Amniotic epithelial cell (primary cell): ENCODE data around the gene EFNA5.

Experiments
- DNase-seq: peaks from one replicate; pipeline ENCODE4 v3.0.0-alpha.2; 2010; ENCODE audit warnings: low read depth

The EFNA5 gene

GRCh38 chr5:107603349-107603748, 67.4 kb downstream of the EFNA5 start:
- no peak for DNase-seq

- DNase-seq: no peak
These were observed 67.8 kb downstream of the EFNA5 start for GRCh38 chr5:107602896-107603295.

- DNase-seq: peak; percentile 43
These were observed 69.7 kb downstream of the EFNA5 start for GRCh38 chr5:107601076-107601475.

GRCh38 chr5:107598958-107599357, 71.8 kb downstream of the EFNA5 start:
- DNase-seq: no peak

DNA sequence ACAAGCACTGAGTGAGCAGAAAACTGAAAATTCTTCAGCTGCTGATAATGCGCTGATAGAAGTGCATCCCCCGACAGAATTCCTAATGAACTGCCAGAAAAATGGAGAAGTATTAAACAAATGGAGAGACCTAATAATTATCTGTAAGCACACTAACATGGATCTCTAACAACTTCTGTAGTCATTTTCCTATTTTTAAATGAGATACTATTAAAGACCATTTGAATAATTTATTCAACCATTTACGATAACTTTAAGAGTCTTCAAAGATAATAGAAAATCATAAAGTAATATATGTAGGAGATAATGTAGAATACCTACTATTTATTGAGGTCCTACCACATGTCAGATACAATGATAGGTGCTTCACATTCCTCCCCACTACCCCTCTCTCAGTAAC, 72.9 kb downstream of the EFNA5 start:
- DNase-seq: no peak

GRCh38 chr5:107597247-107597646, 73.5 kb downstream of the EFNA5 start:
- no peak for DNase-seq

DNA sequence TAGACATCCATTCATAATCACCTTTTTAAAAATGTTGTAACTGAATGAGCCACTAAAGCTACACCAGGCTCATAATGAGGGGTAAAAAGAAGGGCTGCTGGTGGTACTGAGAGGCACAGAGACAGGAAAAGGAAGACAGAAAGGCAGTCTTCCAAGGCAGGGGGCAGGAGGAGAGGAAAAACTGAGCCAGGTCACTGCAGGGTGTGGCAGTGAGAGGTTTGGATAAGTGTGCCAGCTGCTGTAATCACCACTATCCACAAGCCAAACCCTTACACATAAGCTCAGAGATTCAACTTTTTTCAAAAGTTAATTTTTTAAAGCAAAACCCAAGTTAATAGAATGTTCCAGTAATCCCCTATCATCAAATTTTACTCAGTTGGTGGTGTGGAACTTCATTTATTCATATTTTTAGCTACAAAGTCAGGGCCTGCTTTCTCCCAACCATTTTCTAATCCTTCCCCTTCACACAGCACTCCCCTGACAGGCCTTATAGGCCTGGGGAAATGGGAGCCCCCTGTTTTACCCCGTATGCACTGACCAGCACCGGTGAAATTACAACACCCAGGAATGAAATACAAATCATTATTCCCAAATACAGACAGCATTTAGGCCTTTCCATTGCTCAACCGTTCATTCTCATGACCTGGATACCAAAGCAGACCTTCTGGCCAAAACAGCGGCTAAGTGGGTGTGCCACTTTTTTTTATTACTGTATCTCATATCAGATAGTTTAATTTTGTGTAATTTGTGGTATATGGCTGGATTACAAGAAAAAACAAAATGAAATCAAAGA, 76.3 kb downstream of the EFNA5 start:
- DNase-seq: peak; percentile 49

GRCh38 chr5:107593009-107593408, 77.7 kb downstream of the EFNA5 start:
- peak; percentile 73 for DNase-seq

GRCh38 chr5:107592515-107592914, 78.2 kb downstream of the EFNA5 start:
- no peak for DNase-seq

DNA sequence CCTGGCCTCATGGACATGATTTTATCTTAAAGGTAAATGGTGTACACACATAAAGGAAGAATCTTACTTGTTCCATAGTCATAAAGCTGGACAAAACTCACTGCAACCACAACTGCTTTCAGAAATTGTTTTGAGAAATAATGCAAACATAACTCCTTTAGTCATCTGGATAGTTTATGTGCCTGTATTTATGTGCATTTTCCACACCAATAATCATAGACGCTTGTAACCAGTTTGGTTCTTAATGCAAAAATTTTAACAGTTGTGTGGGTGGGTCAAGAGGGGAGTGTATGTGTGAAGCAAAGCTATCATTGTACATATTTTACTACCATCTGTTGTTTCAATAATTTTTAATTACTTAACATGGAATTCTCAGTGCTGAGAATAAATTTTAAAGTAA, 80.1 kb downstream of the EFNA5 start:
- no peak for DNase-seq

DNA sequence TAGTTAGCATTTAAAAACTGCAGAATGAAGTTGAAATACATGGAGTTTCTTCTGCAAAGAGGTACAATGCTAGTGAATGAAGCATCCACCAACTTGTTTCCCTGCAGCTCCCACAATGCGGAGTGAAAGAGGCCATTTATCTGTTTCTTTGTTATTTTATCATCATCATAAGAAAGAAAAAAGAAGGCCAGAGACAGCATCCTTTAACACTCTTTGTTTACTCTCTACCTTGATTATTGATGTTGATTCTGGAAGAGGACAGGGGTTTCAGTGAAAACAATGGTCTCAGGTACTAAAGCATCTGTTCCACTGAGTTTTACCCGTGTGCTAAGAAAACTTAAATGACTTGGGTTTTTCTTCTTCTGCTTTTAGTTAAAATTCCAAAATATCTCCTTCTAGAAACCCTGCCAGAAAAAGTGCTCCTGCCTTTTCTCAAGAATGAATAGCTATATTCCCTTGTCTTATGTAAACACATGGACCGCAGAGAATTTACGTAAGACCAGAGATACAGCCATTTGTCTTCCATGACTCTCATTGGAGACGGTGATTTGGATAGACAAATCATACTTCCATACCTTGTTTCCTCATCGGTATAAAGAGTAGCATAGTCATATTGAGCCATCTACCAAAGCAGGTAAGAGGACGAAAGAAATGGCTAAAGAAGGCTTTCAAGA, 81.1 kb downstream of the EFNA5 start:
- DNase-seq: peak; percentile 86

DNA sequence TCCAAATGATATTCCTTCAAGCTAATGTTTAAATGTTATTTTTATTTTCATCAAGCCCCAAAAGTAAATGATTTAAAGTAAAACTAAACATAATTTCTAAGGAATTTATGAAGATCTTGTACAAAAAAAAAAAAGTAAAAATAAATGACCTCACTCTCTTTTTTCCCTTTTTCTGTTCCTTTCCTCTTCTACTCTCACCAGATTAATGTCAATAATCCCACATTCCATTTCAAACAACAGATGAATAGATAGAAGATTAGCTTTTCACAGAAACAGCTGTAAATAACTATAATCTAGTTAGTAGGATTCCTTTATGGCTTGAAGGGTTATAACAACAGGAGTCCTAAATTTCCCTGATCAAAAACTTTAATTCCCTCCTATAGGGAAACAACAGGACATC, 88.1 kb downstream of the EFNA5 start:
- DNase-seq: no peak

GRCh38 chr5:107580889-107581820, 89.6 kb downstream of the EFNA5 start:
- DNase-seq: peak; percentile 85

DNA sequence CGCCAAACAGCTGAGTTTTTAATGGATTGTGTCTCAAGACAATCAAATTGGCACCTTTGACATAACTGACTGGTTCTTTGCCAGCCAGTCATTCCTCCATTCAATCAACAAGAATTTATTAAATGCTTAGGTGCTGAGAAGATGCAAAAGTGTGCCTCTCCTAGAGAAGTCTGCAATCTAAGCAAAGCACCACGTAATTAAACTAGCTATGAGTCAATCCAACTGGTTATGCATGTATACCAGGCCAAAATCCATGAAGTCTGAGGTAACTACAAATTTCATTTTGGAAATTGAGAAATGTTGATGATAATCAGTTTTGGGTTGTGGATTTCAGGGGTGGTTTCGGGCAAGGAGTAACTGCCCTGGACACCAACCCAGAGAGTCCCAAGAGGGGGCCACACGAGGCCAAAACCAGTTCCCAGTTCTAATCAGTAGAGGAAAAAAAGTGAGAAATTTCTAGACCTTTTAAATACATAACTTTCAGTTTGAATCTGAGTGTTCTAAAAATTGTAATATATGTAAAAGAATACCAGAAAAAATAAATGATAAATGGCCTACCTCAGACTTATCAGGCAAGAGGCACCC, 92.6 kb downstream of the EFNA5 start:
- no peak for DNase-seq

DNA sequence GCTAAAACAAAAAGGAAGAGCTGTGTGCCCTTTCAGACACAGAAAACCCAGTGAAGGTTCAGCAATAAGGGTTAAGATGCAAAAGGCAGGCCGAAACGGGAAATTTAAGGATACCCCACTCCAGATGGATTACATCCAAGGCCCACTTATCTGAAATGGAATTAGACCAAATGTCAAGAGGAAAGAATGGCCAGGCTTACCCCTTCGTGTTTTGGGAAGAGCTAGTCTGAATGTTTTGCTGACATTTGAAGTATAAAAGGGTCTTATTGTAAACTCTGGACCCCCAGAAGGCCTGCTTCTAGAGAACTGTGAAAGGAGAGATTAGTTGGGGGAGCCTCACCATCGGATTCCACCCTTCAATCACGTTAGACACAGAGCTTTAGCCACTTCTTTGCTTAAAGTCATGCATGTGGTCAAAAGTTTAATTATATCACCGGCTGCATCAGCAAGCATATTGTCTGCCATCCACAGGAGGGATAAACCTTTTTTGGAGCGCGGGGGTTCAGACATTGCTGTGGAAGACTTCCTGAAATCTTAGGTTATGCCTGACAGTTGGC, 93.3 kb downstream of the EFNA5 start:
- DNase-seq: no peak

DNA sequence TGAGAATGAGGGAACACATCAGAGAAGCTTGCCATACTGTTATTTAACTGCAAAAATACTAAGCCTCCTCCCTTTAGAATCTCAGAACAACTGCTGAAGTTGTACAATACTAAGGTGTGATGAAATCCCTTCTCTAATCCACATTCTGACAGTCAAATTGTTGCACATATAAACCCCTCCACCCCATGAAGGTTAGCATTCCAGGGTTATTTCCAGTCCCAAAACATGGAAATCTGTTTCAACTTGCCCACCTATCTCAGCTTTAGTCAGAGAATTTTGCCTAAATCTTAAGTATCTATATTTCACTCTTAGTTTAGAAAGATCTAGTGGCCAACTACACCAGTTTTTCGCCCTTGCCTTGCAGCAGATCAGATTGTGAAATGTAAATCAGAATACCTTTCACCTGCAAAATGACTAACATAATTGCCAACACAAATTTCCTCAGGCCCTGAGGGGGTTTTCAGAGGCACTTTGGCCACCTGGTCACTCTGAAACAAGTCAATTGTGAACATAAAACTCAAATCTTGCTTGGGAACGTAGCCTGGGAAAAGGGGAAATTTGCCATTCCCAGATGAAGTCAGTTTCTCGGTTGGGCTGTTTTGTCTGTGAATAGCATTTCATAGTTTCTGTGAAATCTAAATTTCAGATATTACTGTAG, 93.9 kb downstream of the EFNA5 start:
- peak; percentile 66 for DNase-seq

DNA sequence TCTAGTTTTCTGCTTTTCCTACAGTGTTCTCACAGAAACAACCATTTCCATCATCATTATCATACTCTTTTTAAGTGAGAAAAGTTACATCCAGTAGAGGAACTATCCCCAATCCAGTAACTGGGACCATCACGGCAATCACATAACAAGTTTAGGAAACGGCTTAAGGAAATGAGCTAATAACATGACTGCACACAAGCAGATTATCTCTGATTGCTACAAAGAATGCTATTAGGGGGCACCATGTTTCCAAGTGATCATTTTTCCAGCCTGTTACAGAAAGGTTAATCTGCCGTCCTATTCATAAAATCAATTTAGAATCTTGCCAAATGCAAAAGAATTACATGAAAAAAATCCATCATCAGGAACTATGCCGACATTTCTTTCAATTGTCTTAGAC, 94.6 kb downstream of the EFNA5 start:
- no peak for DNase-seq

DNA sequence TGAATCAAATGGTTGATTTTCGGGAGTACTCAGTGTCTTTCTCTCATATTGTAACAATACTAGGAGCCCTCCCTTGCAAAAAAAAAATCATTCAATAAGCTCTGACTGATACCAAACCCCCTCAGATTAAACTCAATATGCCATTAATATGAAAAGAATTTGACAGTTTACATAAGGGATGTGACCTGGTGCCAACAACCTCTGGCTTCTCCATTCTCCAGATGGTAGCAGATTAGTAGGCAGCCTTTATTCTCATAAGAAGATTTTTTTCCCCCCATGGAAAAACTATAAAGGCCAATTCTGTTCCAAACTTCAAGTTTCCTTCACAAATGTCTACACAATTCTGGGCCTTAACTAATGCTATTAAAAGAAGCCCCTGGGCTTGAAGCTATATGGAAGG, 96.5 kb downstream of the EFNA5 start:
- no peak for DNase-seq

GRCh38 chr5:107572715-107573368, 97.9 kb downstream of the EFNA5 start:
- no peak for DNase-seq

DNA sequence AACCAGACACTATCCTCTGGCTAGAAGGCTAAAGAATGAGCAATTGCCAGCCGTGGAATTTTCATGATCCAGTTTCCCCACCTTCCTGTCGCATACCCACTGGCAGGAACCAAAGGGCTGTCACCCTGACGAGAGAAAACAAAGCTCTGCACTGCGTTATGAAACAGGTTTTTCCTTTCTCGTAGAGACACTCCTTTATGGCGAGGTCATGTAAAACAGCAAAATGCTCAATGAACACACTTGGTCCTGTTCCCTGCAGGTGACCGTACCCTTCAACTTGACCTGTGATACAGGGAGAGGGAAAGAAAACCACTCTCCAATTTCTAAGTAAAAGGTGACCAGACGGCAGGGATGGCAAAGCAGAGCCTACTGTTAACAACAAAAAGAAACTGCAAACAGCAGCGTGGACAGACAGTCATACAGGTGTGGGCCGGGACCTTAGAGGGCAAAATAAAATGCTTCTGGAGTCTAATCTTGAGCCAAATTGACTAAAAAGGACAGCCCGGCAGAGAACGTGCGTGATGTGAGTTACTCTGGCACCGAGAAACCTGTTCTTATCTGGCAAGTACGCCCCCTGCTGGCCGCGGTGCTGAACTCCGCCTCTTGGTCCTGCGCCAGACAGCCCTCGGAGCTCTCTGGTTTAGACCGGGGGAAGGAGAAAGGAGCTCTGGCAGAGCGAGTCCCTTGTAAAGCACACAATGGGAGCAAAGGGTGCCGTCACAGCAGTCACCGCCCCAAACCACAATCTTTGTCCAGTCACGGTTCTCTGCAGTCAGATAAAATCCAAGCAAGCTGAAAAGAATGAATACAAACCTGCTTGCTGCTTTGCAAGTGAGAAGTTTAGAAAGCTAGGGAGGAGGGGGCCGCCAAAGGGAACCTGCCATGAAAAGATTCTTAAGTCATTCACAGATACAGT, 98.9 kb downstream of the EFNA5 start:
- DNase-seq: peak; percentile 92
